Measurements from ENCODE around the gene CPOX.

CPOX gene

DNA sequence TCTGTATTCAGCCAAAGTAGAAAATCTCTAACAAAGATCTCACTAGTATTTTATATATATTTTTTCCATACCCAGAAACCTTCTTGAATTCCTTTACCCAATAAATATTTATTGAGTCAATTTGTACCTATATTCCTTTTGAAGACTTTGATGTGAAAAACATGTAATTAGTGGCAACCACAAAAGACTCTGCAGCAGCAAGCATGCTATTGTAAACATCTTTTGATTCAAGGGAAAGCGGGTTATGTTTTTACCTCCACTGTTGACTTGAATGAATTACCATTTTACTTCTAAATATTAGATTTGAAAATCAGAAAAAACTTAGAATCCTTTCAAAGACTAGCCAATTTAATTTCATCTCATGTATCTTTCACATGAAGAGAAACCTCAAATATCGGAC is 59.2 kb downstream of the CPOX start:
- no peak for DNase-seq

DNA sequence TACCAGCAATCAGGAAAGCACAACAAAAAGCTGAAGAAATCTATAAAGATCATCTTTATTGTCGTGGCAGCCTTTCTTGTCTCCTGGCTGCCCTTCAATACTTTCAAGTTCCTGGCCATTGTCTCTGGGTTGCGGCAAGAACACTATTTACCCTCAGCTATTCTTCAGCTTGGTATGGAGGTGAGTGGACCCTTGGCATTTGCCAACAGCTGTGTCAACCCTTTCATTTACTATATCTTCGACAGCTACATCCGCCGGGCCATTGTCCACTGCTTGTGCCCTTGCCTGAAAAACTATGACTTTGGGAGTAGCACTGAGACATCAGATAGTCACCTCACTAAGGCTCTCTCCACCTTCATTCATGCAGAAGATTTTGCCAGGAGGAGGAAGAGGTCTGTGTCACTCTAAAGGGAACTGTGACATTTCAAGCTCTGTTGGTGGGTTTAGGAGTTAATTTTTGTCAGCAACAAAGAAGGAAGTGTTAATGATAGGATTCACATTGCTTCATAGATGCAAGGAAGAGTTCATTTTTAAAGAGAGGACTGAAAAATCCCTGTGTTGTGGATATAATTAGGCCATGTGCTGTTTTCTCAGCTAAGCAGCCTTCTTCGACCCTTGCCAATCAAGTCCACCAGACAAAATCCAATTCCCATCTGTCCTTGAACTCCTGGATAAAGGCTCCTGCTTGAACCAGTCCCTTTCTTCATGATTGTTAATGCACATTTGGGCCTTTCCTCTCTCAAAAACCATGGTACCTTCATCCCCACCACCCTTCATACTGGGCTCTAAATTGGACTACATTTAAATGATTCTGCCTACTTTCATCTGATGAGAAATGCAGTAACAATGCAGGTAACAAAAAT is 60.5 kb downstream of the CPOX start:
- no peak for DNase-seq

DNA sequence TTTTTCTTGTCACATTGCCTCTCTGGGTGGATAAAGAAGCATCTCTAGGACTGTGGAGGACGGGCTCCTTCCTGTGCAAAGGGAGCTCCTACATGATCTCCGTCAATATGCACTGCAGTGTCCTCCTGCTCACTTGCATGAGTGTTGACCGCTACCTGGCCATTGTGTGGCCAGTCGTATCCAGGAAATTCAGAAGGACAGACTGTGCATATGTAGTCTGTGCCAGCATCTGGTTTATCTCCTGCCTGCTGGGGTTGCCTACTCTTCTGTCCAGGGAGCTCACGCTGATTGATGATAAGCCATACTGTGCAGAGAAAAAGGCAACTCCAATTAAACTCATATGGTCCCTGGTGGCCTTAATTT is 61.2 kb downstream of the CPOX start:
- no peak for DNase-seq

DNA sequence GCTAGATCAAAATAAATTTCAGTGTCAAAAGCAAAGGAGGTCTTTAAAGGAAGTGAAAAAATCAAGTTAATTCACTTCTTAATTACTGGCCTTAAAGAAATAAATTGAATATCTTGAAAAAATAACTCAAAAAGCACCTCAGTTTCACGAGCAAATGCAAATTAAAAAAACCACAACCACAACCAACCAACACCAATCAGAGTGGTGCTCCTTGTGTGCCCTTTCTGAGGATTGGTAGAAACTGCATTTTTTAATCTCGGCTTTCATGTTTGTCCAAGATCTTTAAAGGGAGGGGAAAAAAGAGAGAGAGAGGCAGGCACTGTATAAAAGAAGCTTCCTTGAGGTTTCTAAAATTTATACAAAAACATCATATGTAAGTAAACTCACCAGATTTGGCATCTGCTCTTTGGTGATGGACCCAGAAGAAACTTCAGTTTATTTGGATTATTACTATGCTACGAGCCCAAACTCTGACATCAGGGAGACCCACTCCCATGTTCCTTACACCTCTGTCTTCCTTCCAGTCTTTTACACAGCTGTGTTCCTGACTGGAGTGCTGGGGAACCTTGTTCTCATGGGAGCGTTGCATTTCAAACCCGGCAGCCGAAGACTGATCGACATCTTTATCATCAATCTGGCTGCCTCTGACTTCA is 61.7 kb downstream of the CPOX start, which contains the start of gene GPR15:
TSS of gene GPR15 (plus strand) at position 357 of the 653 bp plus-strand sequence. CDS start at position 413, 56 bp downstream.
- DNase-seq: no peak

DNA sequence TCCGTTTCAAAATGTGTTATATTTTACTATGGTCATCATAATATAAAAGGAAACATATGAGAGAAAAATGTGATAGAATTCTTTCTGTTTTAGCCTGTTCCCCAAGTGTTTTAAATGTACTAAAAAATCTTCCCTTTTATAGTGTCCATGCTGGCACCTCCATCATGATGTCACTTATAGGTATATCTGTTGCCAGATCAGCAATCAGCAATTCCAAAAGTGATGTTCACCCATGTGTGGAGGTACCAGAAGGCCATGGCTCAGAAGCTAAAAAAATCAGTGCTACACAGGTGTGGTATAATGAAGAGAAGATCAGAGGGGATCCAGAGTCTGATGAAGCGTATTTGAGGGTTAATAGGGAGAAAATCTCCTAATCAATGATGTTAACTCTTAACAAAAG is 62.7 kb downstream of the CPOX start:
- DNase-seq: no peak

DNA sequence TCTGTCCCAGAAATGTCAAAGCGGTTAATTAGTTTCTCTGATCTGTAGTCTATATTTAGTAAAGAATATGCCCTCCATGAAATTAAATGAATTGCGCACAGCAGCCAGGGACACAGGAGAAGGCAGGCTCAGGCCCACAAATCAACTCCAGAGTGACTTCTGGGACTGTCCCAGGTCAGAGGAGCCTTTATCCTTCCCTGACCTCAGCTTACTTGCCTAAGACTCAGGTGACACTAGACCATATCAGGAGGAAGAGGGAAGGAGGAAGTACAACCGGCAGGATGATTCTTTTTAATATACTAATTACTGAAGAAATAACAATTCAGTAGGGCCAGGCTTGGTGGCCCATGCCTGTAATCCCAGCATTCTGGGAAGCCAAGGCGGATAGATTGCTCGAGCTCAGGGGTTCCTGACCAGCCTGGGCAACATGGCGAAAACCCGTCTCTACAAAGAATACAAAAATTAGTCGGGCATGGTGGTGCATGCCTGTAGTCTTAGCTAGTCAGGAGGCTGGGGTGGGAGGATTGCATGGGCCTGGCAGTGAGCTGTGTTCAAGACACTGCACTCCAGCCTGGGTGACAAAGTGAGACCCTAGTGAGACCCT is 63.5 kb downstream of the CPOX start:
- DNase-seq: no peak

All from NCI-H2081 (cell line).